H1 (cell line): ENCODE measurements around the gene MAP4K1. TPM values are rescaled to one million over a fixed set of nuclear protein-coding genes. Genes with fewer than 3 reads are reported as not detected.

Experiments
- HDAC6 ChIP-seq: IDR thresholded peaks from one replicate; pipeline ENCODE4 v1.7.1; 2012; ENCODE audit warnings: low read depth, mild to moderate bottlenecking, inconsistent platforms, low read length, moderate library complexity
- KDM5A ChIP-seq: fragments of 200-600 bp; IDR thresholded peaks from 2 replicates; pipeline ENCODE4 v1.7.1; 2012; ENCODE audit warnings: mild to moderate bottlenecking, low read length, inconsistent platforms, mixed read lengths
- NRF1 ChIP-seq: IDR thresholded peaks from 2 replicates; pipeline ENCODE4 v1.6.1; 2011; ENCODE audit warnings: mild to moderate bottlenecking, low read depth, low read length, improper control_type of control experiment
- SIN3A ChIP-seq, 2 experiments: IDR thresholded peaks in 1 of 2; conservative IDR thresholded peaks in 1 of 2; 2 replicates each; pipeline ENCODE4 v1.6.1; 2011 to 2012; ENCODE audit warnings: low read length in 2 of 2, improper control_type of control experiment in 1 of 2, low read depth in 1 of 2, mild to moderate bottlenecking in 1 of 2
- TEAD4 ChIP-seq: IDR thresholded peaks from 2 replicates; pipeline ENCODE4 v1.6.1; 2012; ENCODE audit warnings: low read depth, low read length, inconsistent platforms, mixed read lengths
- polyA plus RNA-seq, 7 experiments: library from polyadenylated mRNA; depleted of rRNA in 3 of 7; stranded (reverse) in 5 of 7; unstranded in 2 of 7; fragments of >200 nt in 5 of 7; fragments of 200-250 nt in 2 of 7; gene quantifications; 1 replicate in 5 of 7; 2 replicates in 1 of 7; 4 replicates in 1 of 7; pipeline versions ENCODE4 v1.2.1 to v1.2.3, GENCODE V29; 2011 to 2013; ENCODE audit warnings: missing spikeins in 2 of 7, mixed read lengths in 2 of 7
- total RNA-seq: library from RNA; stranded (reverse); fragmentation: NEBNext Ultra II Directional; extraction: Animal tissue kit (Norgen Biotek cat#: 25700); gene quantifications from 2 replicates; pipeline ENCODE4 v1.2.1, GENCODE V29; 2021
- TF ChIP-seq, protein P1 (sequence below): IDR thresholded peaks from 2 replicates; pipeline ENCODE4 v1.6.1; 2012; ENCODE audit warnings: low read length, inconsistent platforms

Gene MAP4K1
- total and polyA plus RNA-seq, 2 of the 8 experiments (the other 6 are each of a cell fraction or from before 2014, with no cell fraction given): 9.0 to 10.4 TPM

DNA sequence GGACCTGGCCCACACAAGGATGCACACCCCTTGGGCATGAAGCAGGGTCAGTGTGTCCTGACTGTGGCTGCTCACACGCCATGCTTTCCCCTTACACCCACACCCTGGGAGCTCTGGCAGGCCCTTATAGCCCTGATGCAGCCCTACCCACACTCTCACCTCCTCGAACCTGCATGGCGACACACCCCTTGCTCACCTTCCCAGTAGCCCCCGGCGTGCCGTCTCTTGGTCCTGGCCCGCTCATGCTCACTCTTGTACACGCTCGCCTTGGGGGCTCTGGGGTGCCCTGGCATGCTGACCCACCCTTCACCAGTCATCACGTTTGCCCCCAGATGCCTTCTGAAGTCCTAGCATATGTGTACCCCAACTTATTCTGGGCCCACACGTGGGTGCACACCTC, 56.1 kb downstream of the MAP4K1 start (continued):
- no peak for TF ChIP-seq TEAD4
- TF ChIP-seq NRF1: no peak
- no peak for TF ChIP-seq SIN3A (conservative IDR thresholded peaks at IDR 0.05 in 1 of 2, IDR thresholded peaks at IDR 0.05 in 1 of 2; ENCODE audit: low read depth in 1 of 2, low read length in 2 of 2)
- TF ChIP-seq KDM5A: no peak
- TF ChIP-seq, protein P1, sequence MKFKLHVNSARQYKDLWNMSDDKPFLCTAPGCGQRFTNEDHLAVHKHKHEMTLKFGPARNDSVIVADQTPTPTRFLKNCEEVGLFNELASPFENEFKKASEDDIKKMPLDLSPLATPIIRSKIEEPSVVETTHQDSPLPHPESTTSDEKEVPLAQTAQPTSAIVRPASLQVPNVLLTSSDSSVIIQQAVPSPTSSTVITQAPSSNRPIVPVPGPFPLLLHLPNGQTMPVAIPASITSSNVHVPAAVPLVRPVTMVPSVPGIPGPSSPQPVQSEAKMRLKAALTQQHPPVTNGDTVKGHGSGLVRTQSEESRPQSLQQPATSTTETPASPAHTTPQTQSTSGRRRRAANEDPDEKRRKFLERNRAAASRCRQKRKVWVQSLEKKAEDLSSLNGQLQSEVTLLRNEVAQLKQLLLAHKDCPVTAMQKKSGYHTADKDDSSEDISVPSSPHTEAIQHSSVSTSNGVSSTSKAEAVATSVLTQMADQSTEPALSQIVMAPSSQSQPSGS: no peak
- no peak for TF ChIP-seq HDAC6
